SH-SY5Y (cell line): ENCODE data around the gene BORCS5.
A peak's percentile ranks its signal among the peaks of the same experiment; 100 is the strongest.

ENCODE experiments used
- GATA2 ChIP-seq: IDR thresholded peaks from 2 replicates; pipeline ENCODE4 v1.6.1; 2011; ENCODE audit warnings: mild to moderate bottlenecking, low read depth, low read length
- GATA3 ChIP-seq: IDR thresholded peaks from 2 replicates; pipeline ENCODE4 v1.6.1; 2011; ENCODE audit warnings: low read depth, mild to moderate bottlenecking, low read length, moderate library complexity

The BORCS5 gene

GRCh38 chr12:12356896-12357718, at the start of gene BORCS5:
Gene BORCS5, plus strand, starts transcription at chr12:12357078. Its CDS starts 374 bp downstream, at chr12:12357452.
- TF ChIP-seq GATA3: no peak
- TF ChIP-seq GATA2: no peak

GRCh38 chr12:12315838-12316237, 41.0 kb upstream of the BORCS5 start:
- no peak for TF ChIP-seq GATA2
- no peak for TF ChIP-seq GATA3

- TF ChIP-seq GATA2 (no peak), GATA3 (no peak)
These were observed 37.3 kb upstream of the BORCS5 start for GRCh38 chr12:12319451-12320183.

- TF ChIP-seq GATA3: no peak
- no peak for TF ChIP-seq GATA2
These were observed 33.8 kb upstream of the BORCS5 start for GRCh38 chr12:12323118-12323517.

GRCh38 chr12:12323591-12323990, 33.3 kb upstream of the BORCS5 start:
- no peak for TF ChIP-seq GATA3

- TF ChIP-seq GATA2 (no peak), GATA3 (no peak)
These were observed 30.6 kb upstream of the BORCS5 start for GRCh38 chr12:12326262-12326661.

GRCh38 chr12:12327802-12328201, 29.1 kb upstream of the BORCS5 start:
- no peak for TF ChIP-seq GATA2

- TF ChIP-seq GATA3: no peak
- no peak for TF ChIP-seq GATA2
These were observed 25.6 kb upstream of the BORCS5 start for GRCh38 chr12:12331244-12331771.

- TF ChIP-seq GATA2: no peak
- no peak for TF ChIP-seq GATA3
These were observed 25.0 kb upstream of the BORCS5 start for GRCh38 chr12:12331896-12332295.

GRCh38 chr12:12333407-12334366, 23.2 kb upstream of the BORCS5 start:
- TF ChIP-seq GATA2 (no peak), GATA3 (no peak)

- TF ChIP-seq GATA3: no peak
- TF ChIP-seq GATA2: no peak
These were observed 22.4 kb upstream of the BORCS5 start for GRCh38 chr12:12334367-12335040.

GRCh38 chr12:12336049-12336411, 20.8 kb upstream of the BORCS5 start:
- TF ChIP-seq GATA2 (no peak), GATA3 (no peak)

GRCh38 chr12:12336511-12336910, 20.4 kb upstream of the BORCS5 start:
- no peak for TF ChIP-seq GATA2
- TF ChIP-seq GATA3: no peak

- TF ChIP-seq GATA2: 0 out of 2 replicates have a peak, but pooled peaks have one; percentile 5
- TF ChIP-seq GATA3: no peak
These were observed 18.2 kb upstream of the BORCS5 start for GRCh38 chr12:12338527-12339168.
